H9 (cell line): Measurements from ENCODE around the gene LYPD4. TPM values are rescaled to one million over a fixed set of nuclear protein-coding genes. Genes with fewer than 3 reads are reported as not detected.

Source experiments
- DNase-seq: peaks from one replicate; pipeline ENCODE4 v3.0.0-alpha.2; 2017
- H2AFZ ChIP-seq: one replicate; pipeline ENCODE4 v1.6.1; 2013; ENCODE audit warnings: mild to moderate bottlenecking, low read length, control low read depth, moderate library complexity
- H2AK5ac ChIP-seq: 2 replicates; pipeline ENCODE4 v1.6.1; 2013; ENCODE audit warnings: low read length, control low read depth, mixed read lengths; ENCODE audit not compliant: insufficient read length
- H2BK120ac ChIP-seq: one replicate; pipeline ENCODE4 v1.6.1; 2013; ENCODE audit warnings: low read depth, mild to moderate bottlenecking, low read length, control low read depth, inconsistent platforms; ENCODE audit not compliant: poor library complexity, severe bottlenecking
- H2BK12ac ChIP-seq: 2 replicates; pipeline ENCODE4 v1.6.1; 2013; ENCODE audit warnings: low read length, control low read depth, mixed read lengths, low read depth; ENCODE audit not compliant: insufficient read length
- H2BK15ac ChIP-seq: 2 replicates; pipeline ENCODE4 v1.6.1; 2013; ENCODE audit warnings: low read depth, low read length, control low read depth
- H2BK20ac ChIP-seq: one replicate; pipeline ENCODE4 v1.6.1; 2013; ENCODE audit warnings: low read depth, mild to moderate bottlenecking, low read length, control low read depth, inconsistent platforms; ENCODE audit not compliant: poor library complexity, severe bottlenecking
- H2BK5ac ChIP-seq: 2 replicates; pipeline ENCODE4 v1.6.1; 2013; ENCODE audit warnings: low read length, control low read depth, mixed read lengths; ENCODE audit not compliant: insufficient read length
- H3K14ac ChIP-seq: 2 replicates; pipeline ENCODE4 v1.6.1; 2013; ENCODE audit warnings: low read length, control low read depth; ENCODE audit not compliant: insufficient read depth
- H3K18ac ChIP-seq: 2 replicates; pipeline ENCODE4 v1.6.1; 2013; ENCODE audit warnings: low read depth, mild to moderate bottlenecking, mixed read lengths, low read length, control low read depth; ENCODE audit not compliant: insufficient read length
- H3K23ac ChIP-seq: 2 replicates; pipeline ENCODE4 v1.6.1; 2013; ENCODE audit warnings: low read length, control low read depth, mixed read lengths, low read depth; ENCODE audit not compliant: insufficient read length
- H3K23me2 ChIP-seq: 2 replicates; pipeline ENCODE4 v1.6.1; 2013; ENCODE audit warnings: low read depth, mild to moderate bottlenecking, mixed read lengths, low read length, control low read depth; ENCODE audit not compliant: insufficient read length, poor library complexity, severe bottlenecking
- H3K27ac ChIP-seq: 2 replicates; pipeline ENCODE4 v1.5.1; 2013; ENCODE audit warnings: low read length, control low read depth, mixed read lengths, low read depth; ENCODE audit not compliant: insufficient read length
- H3K27me3 ChIP-seq: 2 replicates; pipeline ENCODE4 v1.6.1; 2013; ENCODE audit warnings: low read length, control low read depth, inconsistent platforms; ENCODE audit not compliant: insufficient read depth
- H3K4ac ChIP-seq: 2 replicates; pipeline ENCODE4 v1.6.1; 2013; ENCODE audit warnings: low read depth, mild to moderate bottlenecking, control low read depth, inconsistent platforms, low read length, moderate library complexity
- H3K4me1 ChIP-seq: 2 replicates; pipeline ENCODE4 v1.6.1; 2013; ENCODE audit warnings: low read length, control low read depth, inconsistent platforms; ENCODE audit not compliant: insufficient read depth
- H3K4me2 ChIP-seq: 2 replicates; pipeline ENCODE4 v1.6.1; 2013; ENCODE audit warnings: low read length, control low read depth, mixed read lengths; ENCODE audit not compliant: insufficient read length, insufficient read depth
- H3K56ac ChIP-seq: 2 replicates; pipeline ENCODE4 v1.6.1; 2013; ENCODE audit warnings: low read depth, mild to moderate bottlenecking, mixed read lengths, low read length, control low read depth; ENCODE audit not compliant: insufficient read length
- H3K79me1 ChIP-seq: 2 replicates; pipeline ENCODE4 v1.6.1; 2013; ENCODE audit warnings: low read depth, mild to moderate bottlenecking, moderate library complexity, low read length, control low read depth, inconsistent platforms; ENCODE audit not compliant: insufficient read depth, poor library complexity, severe bottlenecking
- H3K79me2 ChIP-seq: 2 replicates; pipeline ENCODE4 v1.6.1; 2013; ENCODE audit warnings: low read length, control low read depth, inconsistent platforms; ENCODE audit not compliant: insufficient read depth
- H3K9ac ChIP-seq: 2 replicates; pipeline ENCODE4 v1.6.1; 2013; ENCODE audit warnings: low read length, control low read depth, mixed read lengths; ENCODE audit not compliant: insufficient read length; ENCODE audit errors: extremely low read depth
- H3K9me3 ChIP-seq: one replicate; pipeline ENCODE4 v1.6.1; 2013; ENCODE audit warnings: low read depth, low read length, inconsistent platforms; ENCODE audit not compliant: control insufficient read depth
- H3T11ph ChIP-seq: one replicate; pipeline ENCODE4 v1.6.1; 2013; ENCODE audit warnings: mild to moderate bottlenecking, low read length, control low read depth, inconsistent platforms
- H4K20me1 ChIP-seq: one replicate; pipeline ENCODE4 v1.6.1; 2013; ENCODE audit not compliant: control insufficient read depth, insufficient read length, insufficient read depth
- H4K5ac ChIP-seq: 2 replicates; pipeline ENCODE4 v1.6.1; 2013; ENCODE audit warnings: low read depth, mild to moderate bottlenecking, mixed read lengths, low read length, control low read depth; ENCODE audit not compliant: insufficient read length
- H4K8ac ChIP-seq: replicated peaks from 2 replicates; pipeline ENCODE4 v1.6.1; 2013; ENCODE audit warnings: low read length, control low read depth, mixed read lengths, low read depth; ENCODE audit not compliant: insufficient read length
- H4K91ac ChIP-seq: 2 replicates; pipeline ENCODE4 v1.6.1; 2013; ENCODE audit warnings: low read depth, mild to moderate bottlenecking, moderate library complexity, mixed read lengths, low read length, control low read depth; ENCODE audit not compliant: insufficient read length
- H3K27ac Mint-ChIP-seq, 3 experiments: 2 replicates in 2 of 3; 3 replicates in 1 of 3; pipeline ENCODE4 v1.8.0; 2020 to 2021; ENCODE audit warnings: mixed read lengths in 3 of 3, mild to moderate bottlenecking in 1 of 3, moderate library complexity in 1 of 3
- H3K27me3 Mint-ChIP-seq: 2 replicates; pipeline ENCODE4 v1.8.0; 2021; ENCODE audit warnings: low read depth, mild to moderate bottlenecking, moderate library complexity, mixed read lengths
- H3K36me3 Mint-ChIP-seq, 3 experiments: 2 replicates in 2 of 3; 3 replicates in 1 of 3; pipeline ENCODE4 v1.8.0; 2020 to 2021; ENCODE audit warnings: low read depth in 3 of 3, mixed read lengths in 3 of 3; ENCODE audit not compliant: insufficient read depth in 1 of 3
- H3K4me1 Mint-ChIP-seq, 2 experiments: 2 replicates each; pipeline ENCODE4 v1.8.0; 2020; ENCODE audit warnings: mixed read lengths in 2 of 2
- H3K4me3 Mint-ChIP-seq, 2 experiments: 2 replicates in 1 of 2; 3 replicates in 1 of 2; pipeline ENCODE4 v1.8.0; 2020 to 2021; ENCODE audit warnings: mild to moderate bottlenecking in 2 of 2, mixed read lengths in 2 of 2, moderate library complexity in 1 of 2
- H3K9me3 Mint-ChIP-seq, 2 experiments: 2 replicates in 1 of 2; 3 replicates in 1 of 2; pipeline ENCODE4 v1.8.0; 2020; ENCODE audit warnings: mild to moderate bottlenecking in 2 of 2, mixed read lengths in 2 of 2, moderate library complexity in 1 of 2
- CTCF ChIP-seq: fragments of 200-600 bp; sonication (generic); conservative IDR thresholded peaks from 3 replicates; pipeline ENCODE4 v1.8.0; 2021; ENCODE audit warnings: antibody characterized with exemption, mild to moderate bottlenecking
- WGBS: extraction: QIAGEN DNeasy Blood & Tissue Kit; methylation state at CpG from one replicate; pipeline ENCODE4 v1.1.7; 2013; ENCODE audit warnings: missing lambda C conversion rate, low lambda C conversion rate, mixed read lengths; ENCODE audit not compliant: insufficient read length; ENCODE audit errors: extremely low coverage; 5-methylcytosine and 5-hydroxymethylcytosine counted together
- total RNA-seq: library from RNA; stranded (reverse); gene quantifications from 2 replicates; pipeline ENCODE4 v1.2.1, GENCODE V29; 2021

LYPD4 gene
- total RNA-seq, 1 experiment from 2014 or later: not detected

GRCh38 chr19:41851456-41851855 is 7.0 kb upstream of the LYPD4 start:
- Mint-ChIP-seq H3K9me3 (peaks cover 0 to 16% of the 10 kb centered on the region in 2 experiments; a peak in 2 of 5 replicates), H3K4me1 (peaks cover 0 to 3% of the 10 kb centered on the region in 2 experiments; a peak in 2 of 4 replicates), H3K36me3 (no peaks in the 10 kb centered on the region), H3K27me3 (peaks cover 44% of the 10 kb centered on the region), H3K27ac (no peak overlapping the region), H3K4me3 (no peak overlapping the region; a peak in 1 of 5 replicates)
- H3K14ac ChIP-seq: no peak overlapping the region
- H2AFZ ChIP-seq: no peak overlapping the region
- no peak overlapping the region for H2AK5ac ChIP-seq
- no peaks in the 10 kb centered on the region for H3K9me3 ChIP-seq
- H2BK120ac ChIP-seq: no peak overlapping the region
- no CpG with 5 or more reads among the region's 4 CpGs for WGBS
- no peak overlapping the region for H3T11ph ChIP-seq
- H3K23me2 ChIP-seq: no peaks in the 10 kb centered on the region
- no peak overlapping the region for H3K18ac ChIP-seq
- no peaks in the 10 kb centered on the region for H3K79me1 ChIP-seq
- H3K23ac ChIP-seq: no peak overlapping the region
- H3K27ac ChIP-seq: no peak overlapping the region
- no peak overlapping the region for H2BK20ac ChIP-seq
- H3K9ac ChIP-seq: no peak overlapping the region
- H2BK12ac ChIP-seq: no peak overlapping the region
- no peak overlapping the region for H3K4ac ChIP-seq
- H4K5ac ChIP-seq: no peak overlapping the region
- H2BK5ac ChIP-seq: no peak overlapping the region
- DNase-seq: no peak
- H3K4me2 ChIP-seq: no peak overlapping the region
- H3K4me1 ChIP-seq: no peaks in the 10 kb centered on the region; the same call in 1 of the 2 replicates
- H2BK15ac ChIP-seq: no peak overlapping the region
- no peak overlapping the region for H4K91ac ChIP-seq
- no peaks in the 10 kb centered on the region for H3K27me3 ChIP-seq
- TF ChIP-seq CTCF: no peak
- H4K20me1 ChIP-seq: no peaks in the 10 kb centered on the region
- H3K56ac ChIP-seq: no peak overlapping the region
- H4K8ac ChIP-seq: no peak overlapping the region
- H3K79me2 ChIP-seq: no peaks in the 10 kb centered on the region
